Activated CD8-positive, alpha-beta memory T cell treated with anti-CD3 and anti-CD28 coated beads, Interleukin-2, amount 50 U/mL, for 4 hours (primary cell): ENCODE results near the gene RBM20.
"Not testable (repeated sequence)": the region's sequence is repeated elsewhere in the genome, so short reads cannot be mapped to it uniquely, and the experiment has no call there.

Experiments used
- DNase-seq: peaks from one replicate; pipeline ENCODE4 v3.0.0-alpha.2; 2020

Gene RBM20

DNA sequence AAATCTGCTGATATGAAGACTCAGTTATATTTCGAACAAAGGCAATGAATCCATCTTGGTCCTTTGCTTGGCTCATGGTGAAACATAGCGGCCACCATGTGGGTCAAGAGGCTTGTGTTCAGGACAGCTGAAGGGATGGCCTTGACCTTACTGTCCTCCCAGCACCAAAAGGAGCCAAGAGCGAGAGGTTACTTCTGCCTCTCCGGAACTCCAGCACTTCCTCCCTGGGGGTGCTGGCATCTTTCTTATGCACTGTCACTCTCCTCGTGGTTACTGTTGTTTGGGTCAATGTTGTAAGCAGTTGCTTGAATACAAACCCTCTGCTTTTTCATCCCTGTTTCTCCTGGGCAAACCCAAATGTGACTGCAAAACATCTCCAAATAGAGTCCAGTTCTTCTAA, 100.6 kb downstream of the RBM20 start:
- no peak for DNase-seq

DNA sequence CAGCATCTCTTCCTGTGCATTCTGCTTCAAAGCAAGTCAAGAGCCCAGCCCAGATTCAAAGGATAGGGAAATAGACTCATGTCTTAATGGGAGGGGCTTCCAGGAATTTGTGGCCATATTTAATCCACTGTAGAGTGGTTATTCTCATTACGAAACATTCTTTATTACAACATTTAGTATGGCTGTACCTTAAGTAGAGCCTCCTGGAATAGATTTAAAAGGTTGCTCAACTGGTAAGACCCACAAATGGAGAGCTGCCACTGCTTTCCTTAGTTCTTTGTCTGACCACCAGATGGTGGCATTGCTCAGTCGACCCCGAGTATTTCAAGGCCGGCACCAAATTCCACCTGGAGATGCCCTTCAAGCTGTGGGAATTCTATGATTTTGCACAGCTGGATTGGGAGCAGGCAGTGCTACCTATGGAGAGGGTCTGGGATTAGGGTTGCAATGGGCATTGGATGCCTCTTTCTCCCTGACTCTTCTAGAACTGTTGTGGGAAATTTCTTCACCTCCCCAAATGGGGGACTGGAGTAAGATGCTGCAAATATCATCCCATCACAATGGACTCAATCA, 102.2 kb downstream of the RBM20 start:
- DNase-seq: peak; percentile 41

DNA sequence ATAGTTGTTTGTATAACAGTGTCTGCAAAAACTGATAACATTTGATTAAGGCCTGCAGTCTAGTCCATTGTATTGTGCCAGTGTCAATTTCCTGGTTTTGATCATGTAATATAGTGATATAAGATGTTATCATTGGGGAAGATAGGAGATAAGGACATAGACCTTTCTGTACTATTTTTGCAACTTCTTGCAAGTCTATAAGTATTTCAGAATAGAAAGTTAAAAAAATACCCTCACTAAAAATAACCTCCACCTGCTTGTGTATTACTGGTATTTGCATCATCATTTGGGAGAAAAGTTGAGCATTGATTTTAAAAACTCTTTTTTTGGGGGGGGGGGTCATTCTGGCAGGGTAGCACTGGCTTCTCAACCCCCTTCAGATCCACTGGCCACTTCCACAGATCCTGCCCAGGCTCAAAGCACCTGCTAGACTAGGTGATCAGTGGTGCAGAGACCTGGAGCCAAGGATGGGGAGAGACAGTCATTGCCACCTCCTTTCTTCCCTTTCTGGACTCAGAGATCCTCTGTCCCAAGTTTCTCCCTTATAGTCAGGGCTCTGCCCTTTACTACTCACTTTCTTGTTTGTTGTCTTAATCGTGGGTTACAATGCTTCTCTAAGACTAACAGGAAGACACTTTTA, 103.0 kb downstream of the RBM20 start:
- DNase-seq: no peak

DNA sequence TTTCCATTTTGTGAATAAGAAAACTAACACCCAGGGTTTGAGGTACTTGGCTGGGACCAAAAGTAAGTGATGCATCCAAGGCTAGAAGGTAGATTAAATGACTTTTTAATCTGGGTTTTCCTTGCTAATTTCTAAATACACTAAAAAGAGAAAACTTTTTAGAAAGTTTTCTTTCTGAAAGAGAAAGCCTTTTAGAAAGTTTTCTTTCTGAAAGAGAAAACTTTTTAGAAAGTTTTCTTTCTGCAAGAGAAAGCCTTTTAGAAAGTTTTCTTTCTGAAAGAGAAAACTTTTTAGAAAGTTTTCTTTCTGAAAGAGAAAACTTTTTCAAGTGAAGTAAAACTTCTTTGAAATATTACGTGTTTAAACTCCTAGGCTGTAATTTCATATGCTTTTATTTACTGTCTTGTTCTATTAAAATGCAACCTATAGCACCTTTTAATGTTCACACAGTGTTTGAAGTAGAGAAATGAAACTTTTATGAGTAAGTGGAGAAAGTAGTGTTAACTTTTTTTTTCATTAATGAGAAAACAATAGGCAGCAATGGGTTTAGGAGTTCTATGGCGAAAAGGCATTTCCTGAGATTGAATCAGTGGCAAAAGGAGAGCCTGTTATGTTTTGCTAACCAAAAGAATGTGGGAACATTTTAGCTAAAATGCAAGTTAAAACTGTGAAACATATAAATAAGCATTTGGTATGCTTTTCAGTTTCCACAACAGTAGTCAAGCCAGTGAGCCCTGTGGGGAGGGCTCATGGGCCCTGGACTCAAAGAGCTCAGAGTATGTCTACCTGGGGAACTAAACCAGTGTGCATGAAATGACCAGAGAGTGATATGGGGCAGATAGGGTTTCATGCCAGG, 103.7 kb downstream of the RBM20 start:
- DNase-seq: no peak

DNA sequence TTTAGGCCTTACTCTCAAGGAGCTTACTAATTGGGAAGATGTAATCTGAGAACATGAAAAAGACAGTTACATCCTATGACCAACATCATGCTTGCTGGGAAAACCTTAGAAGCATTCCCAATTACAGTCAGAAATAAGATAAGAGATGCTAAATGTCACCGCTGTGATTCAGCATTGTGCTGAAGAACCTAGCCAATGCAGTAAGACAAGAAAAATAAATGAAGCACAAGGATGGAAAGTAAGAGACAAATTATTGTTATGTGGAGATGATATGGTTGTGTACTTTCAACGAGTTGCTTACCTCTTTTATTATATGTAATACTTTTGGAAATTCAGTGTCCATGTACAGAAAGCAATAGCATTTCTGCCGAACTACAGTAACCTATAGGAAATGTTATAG, 104.8 kb downstream of the RBM20 start:
- DNase-seq: no peak

DNA sequence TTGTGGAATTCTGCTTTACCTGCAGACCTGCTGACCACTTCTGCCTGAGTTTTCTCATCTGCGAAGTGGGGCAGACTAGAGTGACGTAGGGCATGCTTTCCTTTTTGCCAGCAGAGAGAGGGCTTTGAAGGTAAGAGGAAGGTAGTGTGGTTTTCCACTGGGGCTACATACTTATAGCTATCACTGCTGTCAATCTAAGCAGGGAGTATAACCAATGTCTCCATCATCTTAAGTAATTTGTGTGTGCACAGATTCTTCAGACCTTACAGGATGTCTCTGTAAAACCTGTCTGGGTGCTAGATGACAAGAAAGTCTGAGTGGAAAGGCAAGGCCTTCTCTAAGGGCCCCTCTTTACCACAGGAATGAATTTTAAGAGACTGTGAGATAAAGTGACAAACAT, 106.8 kb downstream of the RBM20 start:
- DNase-seq: no peak

DNA sequence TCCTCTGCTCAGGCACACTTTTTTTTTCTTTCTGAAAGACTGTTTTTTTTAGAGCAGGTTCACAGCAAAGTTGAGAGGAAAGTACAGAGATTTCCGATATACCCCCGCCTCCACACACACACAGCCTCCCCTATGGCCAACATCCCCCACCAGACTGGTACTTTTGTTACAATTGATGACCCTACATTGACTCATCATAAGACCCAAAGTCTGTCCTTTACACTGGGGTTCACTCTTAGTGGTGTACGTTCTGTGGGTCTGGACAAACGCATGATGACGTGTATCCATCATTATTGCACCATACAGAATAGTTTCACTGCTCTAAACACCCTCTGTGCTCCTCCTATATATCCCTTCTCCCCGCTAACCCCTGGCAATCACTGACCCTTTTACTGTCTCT, 107.7 kb downstream of the RBM20 start:
- no peak for DNase-seq

DNA sequence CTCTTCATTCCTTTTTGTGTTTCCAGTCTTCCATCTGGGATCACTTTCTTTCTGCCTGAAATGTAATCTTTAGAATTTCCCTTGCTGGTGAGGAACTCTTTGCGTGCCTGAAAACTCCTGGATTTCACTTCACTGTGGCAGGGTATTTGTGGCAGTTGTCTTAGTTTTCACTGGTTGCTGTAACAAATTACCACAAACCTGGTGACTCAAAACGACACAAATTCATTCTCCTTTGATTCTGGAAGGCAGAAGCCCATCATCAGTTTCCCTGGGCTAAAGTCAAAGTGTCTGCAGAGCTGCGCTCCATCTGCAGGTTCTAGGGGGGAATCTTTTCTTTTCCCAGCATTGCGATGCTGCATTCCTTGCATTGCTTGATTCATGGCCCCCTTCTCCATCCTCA, 109.3 kb downstream of the RBM20 start:
- no peak for DNase-seq

DNA sequence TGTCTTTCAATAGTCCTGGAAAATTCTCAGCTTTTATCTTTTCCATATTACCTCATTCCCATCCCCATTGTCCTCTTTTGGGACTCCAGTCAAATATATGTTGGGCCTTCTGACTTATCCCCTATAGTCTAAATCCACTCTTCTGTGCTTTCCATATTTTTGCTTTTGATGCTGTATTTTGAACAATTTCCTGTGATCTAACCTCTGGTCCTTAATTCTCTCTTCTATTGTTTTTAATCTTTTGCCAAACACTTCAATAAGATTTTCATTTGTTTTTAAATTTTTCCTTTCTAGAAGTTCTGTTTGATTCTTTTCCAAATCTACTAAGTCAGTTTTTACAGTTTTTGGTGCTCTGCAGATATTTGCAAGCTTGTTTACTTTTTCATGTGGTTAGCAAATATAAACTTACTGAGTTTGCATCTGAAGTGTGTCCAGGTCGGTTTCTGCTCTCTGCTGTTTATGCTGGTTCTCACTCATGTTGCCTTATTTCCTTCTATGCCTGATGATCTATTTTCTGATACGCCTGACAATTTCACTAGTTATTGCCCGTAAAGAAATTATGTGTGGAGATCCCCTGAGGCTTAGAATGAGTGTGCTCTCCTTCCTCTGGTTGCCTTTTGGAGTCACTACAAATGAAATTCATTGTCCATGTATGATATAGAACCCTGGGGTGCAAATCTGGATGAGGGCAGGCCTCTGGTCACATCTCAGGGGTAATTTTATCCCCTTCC, 110.4 kb downstream of the RBM20 start:
- no peak for DNase-seq

DNA sequence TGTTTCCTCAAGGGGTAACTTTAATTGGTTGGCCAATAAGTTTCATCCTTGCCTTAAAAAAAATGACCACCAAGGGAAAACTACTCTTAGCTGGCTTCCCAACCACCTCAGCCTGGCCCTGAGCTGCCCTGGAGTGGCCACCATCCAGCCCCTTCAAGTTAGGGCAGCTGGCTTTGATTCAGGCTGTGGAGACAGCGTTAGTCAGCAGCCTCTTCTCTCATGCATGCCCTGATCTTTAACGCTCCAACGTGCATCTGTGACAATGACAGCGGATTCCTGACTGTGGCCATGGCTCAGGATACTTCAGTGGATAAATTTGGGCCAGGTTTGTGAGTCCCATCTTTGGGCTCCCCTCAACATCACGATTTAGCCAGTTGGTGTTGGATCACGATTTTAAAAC, 111.6 kb downstream of the RBM20 start:
- DNase-seq: no peak

DNA sequence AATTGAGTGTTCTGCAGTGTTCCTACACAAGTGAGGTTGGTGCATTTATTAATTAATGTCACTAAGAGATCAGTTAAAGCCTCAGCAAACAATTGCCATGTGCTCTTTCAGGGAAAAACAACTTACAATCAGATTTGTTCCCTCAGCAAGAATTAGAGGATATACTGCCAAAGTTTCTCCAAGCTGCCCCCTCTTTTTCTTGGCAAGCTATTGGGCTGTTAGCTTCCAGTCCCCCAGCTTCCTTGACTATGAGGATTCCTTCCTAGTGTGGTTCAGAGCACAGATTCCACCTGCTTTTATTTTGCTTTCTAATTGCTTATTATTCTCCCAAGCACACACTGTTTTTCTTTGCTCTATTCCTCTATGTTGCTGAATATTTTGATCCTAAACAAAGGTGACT, 112.7 kb downstream of the RBM20 start:
- no peak for DNase-seq

DNA sequence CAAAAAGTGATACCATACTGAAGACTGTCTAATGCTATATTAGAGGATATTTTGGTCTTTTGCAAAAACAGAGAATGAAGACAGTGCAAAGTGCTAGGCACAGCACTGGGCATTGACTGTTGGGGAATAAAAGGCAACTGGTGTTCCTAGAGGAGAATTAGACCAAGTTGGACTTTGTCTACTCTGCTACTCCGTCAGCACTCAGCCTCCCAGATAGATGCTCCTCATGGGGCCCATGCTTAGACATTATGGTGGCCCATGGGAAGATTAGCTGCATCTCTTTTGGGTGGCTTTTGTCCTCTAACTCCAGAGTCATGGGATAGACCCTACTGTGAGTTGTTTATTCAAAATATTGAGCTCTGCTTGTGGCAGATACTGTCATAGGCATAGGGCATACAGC, 113.5 kb downstream of the RBM20 start:
- no peak for DNase-seq

DNA sequence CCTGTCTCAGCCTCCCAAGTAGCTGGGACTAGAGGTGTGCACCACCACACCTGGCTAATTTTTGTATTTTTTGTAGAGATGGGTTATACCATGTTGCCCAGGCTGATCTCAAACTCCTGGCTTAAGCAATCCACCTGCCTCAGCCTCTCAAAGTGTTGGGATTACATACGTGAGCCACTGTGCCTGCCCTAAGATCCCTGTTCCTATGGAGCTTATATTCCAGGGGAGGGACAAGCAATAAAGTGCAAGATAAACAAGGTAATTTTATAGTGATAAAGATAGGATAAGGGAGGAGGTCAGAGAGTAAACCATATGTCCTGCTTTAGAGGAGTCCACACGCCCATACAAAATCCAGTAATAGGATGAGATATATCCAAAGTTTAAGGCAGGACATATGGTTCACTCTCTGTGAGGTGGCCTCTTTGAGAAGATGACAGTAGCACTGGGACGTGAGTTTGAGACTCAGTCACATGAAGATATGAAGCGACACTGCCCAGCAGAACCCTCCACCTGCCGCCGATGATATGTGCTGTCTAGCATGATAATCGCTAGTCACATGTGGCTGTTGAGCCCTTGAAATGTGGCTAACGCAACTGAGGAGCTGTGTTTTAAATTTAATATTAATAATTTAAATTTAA, 114.1 kb downstream of the RBM20 start:
- no peak for DNase-seq

DNA sequence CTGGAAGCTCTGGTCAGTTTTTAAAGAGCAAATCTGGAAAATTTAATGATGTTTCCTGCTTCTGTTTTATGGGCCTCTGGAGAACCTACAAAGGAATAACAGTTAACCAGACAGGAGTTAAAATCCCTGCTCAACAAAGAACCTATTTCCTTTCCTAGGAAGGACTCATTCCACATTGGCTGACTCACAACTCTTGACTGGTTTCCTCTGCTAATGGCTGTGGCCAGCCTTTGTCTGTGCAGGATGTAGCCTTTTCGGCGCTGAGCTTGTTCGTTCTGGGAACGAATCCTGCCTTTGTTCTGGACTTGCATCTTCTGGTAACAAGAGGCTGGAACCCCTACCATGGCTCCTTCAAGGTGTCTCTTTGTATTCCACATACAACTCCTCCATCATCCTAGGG, 114.8 kb downstream of the RBM20 start:
- no peak for DNase-seq

DNA sequence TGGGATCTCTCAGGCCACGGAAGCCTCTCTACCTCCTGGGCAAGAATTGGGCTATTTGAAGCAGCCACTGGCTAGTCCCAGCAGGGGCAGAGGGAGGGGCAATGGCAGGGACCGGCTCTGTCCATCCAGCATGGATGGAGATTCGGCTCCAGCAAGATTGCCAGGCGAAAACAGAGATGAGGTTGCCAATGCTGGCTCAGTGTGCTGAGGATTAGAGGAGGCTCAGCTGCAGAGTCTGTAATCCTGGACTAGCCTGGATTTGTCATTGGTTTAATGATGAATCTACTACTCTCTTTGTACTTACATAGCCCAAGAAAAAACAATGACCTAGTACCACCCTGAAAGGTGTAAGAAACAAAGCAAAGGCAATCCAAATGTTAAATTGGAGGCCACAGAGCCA, 115.4 kb downstream of the RBM20 start:
- no peak for DNase-seq

DNA sequence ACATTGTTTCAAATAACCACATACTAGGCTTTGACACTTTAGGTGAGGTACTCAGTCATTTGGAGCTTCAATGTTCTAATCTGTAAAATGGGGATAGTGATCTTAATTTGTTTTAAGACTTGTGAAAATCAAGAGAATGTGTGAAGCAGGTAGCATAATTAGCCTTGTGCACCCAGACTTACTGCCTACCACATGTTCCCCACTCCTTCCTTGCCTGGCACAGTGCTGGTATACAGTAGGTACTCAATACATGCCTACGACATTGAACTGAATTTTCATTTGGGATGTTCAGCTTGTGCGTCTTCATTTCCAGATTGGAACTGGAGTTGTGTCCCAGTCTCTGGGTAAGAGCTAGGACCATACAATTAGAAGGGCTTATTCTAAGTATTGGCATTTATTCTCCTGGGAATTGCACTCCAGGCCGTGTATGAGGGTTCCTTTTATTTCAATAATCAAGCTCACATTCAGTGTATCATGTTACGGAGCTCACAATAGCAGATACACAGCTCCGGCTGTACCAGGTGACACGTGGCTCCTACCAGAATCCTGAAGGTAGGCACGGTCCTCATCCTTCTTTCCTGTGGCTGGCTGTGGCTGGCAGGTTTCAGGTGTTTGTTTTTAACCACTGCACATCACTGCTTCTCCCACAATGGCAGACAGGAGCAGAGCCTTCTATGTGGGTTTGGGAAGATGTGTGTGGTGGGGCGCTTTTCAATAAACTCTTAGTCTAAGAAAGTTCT, 118.1 kb downstream of the RBM20 start:
- DNase-seq: no peak

DNA sequence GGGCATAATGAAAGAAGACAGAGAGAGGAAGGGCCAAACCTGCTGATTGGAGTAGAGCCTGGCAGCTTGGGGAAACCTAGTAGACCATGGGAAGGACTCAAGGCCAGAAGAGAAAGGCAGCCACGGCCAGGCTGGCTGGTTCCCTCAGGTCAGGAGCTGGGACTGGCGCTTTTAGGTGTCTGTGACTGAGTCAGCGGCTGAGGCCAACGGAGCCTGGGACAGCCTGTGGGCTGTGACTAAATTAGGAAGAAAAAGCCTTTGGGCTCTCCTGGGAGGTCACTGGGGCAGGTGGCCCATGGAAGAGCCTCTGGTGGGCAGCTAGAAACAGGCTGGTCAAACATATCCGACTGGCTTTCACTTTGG, 118.7 kb downstream of the RBM20 start:
- DNase-seq: no peak

DNA sequence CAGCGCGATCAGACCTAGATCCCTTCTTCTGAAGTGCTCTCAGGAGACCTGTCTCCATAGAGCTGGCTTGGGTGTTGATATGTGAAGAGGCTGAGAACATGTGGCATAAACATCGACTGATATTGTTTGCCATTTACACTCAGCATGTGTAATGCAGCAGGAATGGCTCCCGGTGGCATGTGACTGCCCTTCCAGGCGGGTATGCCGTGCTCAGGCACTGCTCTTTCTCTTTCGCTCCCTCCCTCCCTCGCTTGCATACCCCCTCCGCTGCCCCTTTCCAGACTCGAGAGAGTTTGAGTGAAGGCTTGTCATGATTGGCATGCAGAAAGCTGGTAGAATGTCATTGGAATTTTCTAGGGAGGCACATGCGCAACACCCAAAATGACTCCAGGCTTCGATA, 120.2 kb downstream of the RBM20 start:
- no peak for DNase-seq

DNA sequence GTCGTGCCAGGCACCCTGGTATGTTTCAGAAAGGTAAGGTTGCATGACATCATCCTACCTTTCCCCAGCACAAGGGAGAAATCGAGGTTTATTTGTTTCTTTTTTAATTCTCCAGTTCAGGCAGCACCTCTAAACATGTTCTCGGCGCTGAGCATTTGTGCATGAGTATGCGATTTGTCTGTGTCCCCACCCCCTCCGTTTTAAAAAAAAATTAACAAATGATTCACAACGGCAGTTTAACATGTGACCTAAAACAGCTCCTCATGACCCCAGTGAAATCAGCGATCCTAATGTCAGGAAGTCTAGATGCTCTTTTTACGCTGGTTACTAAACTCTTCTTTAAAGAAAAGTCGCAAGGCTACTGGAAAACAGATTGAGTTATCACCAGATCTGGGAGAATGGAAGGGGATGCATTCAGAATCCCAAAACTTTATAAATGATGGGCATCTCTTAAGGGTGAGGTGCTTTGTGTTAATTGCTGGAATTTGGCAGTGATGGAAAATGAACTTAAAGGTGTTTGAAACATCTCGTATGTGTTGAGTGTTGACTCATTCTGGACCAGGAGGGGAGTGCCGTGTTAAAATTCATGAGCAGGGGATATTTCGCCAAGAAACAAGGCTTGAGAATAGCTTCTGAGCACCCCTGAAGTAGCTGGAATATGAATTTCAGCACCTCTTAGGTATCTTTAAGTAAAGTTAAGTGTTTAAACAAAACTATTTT, 120.8 kb downstream of the RBM20 start:
- DNase-seq: no peak

DNA sequence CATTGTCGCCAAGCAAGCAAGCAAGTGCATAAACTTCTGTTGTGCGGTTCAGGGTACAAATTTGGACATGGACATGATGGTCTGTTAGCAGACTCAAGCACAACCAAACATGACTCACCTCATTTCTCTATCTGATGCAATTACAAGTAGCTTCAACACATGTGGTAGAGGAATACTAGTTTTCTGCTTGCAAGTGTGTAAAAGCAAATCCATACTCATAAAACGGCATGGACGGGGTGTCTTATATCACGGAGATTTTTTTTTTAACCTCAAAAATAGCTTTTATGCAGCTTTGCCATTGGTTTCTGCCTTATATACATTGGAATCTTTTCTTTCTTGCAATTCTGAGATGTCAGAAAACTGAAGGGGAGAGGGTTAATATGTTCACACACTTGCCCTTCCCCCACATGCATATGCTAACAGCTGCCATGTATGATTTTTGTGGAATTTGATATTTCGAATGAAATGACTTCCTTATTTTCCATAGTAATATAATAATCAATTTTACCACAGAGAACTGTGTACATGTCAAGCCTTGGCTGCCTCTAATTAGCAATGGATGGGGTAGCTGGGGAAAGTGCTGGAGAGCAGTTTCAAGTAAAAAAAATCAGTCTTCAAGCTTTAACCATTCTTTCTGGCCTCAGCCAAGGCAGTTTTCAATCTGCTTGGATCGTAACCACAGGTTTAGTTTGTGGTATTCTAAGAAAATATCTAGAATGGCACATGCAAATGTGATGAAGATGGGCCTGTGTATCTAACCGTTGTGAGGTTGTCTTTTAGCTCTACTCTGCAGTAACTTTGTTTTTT, 121.6 kb downstream of the RBM20 start:
- DNase-seq: no peak

DNA sequence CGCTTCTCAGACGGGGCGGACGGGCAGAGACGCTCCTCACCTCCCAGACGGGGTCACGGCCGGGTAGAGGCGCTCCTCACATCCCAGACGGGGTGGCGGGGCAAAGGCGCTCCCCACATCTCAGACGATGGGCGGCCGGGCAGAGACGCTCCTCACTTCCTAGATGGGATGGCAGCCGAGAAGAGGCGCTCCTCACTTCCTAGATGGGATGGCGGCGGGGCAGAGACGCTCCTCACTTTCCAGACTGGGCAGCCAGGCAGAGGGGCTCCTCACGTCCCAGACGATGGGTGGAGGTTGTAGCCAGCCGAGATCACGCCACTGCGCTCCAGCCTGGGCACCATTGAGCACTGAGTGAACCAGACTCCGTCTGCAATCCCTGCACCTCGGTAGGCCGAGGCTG, 123.5 kb downstream of the RBM20 start:
- not testable (repeated sequence) for DNase-seq
